Natural killer cell treated with Interleukin-12 subunit alpha and Interleukin-12 subunit beta and Interleukin-15 and Interleukin-18, amount 100 ng/mL, for 72 hours (primary cell): Measurements from ENCODE around the gene MMP25. TPM values are rescaled to one million over a fixed set of nuclear protein-coding genes. Genes with fewer than 3 reads are reported as not detected.

Experiments used
- ATAC-seq, 2 donors: fragments of 150-1000 bp; cut with Tn5 transposase in 1 of 2; sonication (Bioruptor Pico), chemical (Tn5 transposase) in 1 of 2; 2 replicates each; pipeline ENCODE4 v1.10.0; 2021
- DNase-seq: peaks from one replicate; pipeline ENCODE4 v3.0.0; 2022; ENCODE audit warnings: low spot score
- H3K27ac Mint-ChIP-seq, 2 donors: 1 replicate in 1 of 2; 2 replicates in 1 of 2; pipeline ENCODE4 v1.8.0; 2022; ENCODE audit warnings: mixed read lengths in 2 of 2, mild to moderate bottlenecking in 1 of 2, moderate library complexity in 1 of 2
- H3K27me3 Mint-ChIP-seq, 2 donors: 1 replicate in 1 of 2; 2 replicates in 1 of 2; pipeline ENCODE4 v1.8.0; 2022; ENCODE audit warnings: mixed read lengths in 2 of 2
- H3K36me3 Mint-ChIP-seq: one replicate; pipeline ENCODE4 v1.8.0; 2022; ENCODE audit warnings: mixed read lengths
- H3K4me1 Mint-ChIP-seq, 2 donors: 1 replicate in 1 of 2; 2 replicates in 1 of 2; pipeline ENCODE4 v1.8.0; 2022; ENCODE audit warnings: low read depth in 2 of 2, mixed read lengths in 2 of 2, mild to moderate bottlenecking in 1 of 2
- H3K4me3 Mint-ChIP-seq: one replicate; pipeline ENCODE4 v1.8.0; 2022; ENCODE audit warnings: mixed read lengths
- H3K9me3 Mint-ChIP-seq: 2 replicates; pipeline ENCODE4 v1.8.0; 2022; ENCODE audit warnings: mixed read lengths
- total RNA-seq, 2 donors: library from RNA; stranded (reverse); gene quantifications; one replicate each; pipeline ENCODE4 v1.2.3, GENCODE V29; 2022

MMP25 gene
- total RNA-seq, 2 donors from 2014 or later: 54.3 to 66.6 TPM

- Mint-ChIP-seq H3K27me3 (no peaks in the 10 kb centered on the region), H3K4me1 (peaks cover 32% of the 10 kb centered on the region in 2 donors), H3K27ac (peak overlapping the region; percentile 87 to 90), H3K9me3 (no peaks in the 10 kb centered on the region), H3K36me3 (no peaks in the 10 kb centered on the region), H3K4me3 (peak overlapping the region; percentile 88)
- ATAC-seq: peak; percentile 48 to 64
- DNase-seq: peak; percentile 90
These were observed 24.1 kb upstream of the MMP25 start for GRCh38 chr16:3022208-3022683.

GRCh38 chr16:3022684-3023414 is 23.5 kb upstream of the MMP25 start:
- Mint-ChIP-seq H3K4me1 (peaks cover 32 to 34% of the 10 kb centered on the region in 2 donors), H3K9me3 (no peaks in the 10 kb centered on the region), H3K27ac (peak overlapping the region; percentile 87 to 90), H3K27me3 (no peaks in the 10 kb centered on the region), H3K36me3 (no peaks in the 10 kb centered on the region), H3K4me3 (peak overlapping the region; percentile 88)
- DNase-seq (no peak), ATAC-seq (no peak)

GRCh38 chr16:3023415-3023668 is 23.0 kb upstream of the MMP25 start:
- Mint-ChIP-seq H3K4me3 (peak overlapping the region; percentile 88), H3K27me3 (no peaks in the 10 kb centered on the region), H3K27ac (peak overlapping the region; percentile 87 to 90), H3K4me1 (peaks cover 36% of the 10 kb centered on the region in 2 donors), H3K36me3 (no peaks in the 10 kb centered on the region), H3K9me3 (no peaks in the 10 kb centered on the region)
- DNase-seq (no peak), ATAC-seq (no peak)

- Mint-ChIP-seq H3K27me3 (peaks cover 0 to under 1% of the 10 kb centered on the region in 2 donors), H3K27ac (peak within 1 kb of the TSS; percentile 87 to 90), H3K36me3 (no peaks in the 10 kb centered on the region), H3K4me3 (peak within 1 kb of the TSS; percentile 88), H3K9me3 (no peaks in the 10 kb centered on the region), H3K4me1 (peaks cover 37 to 38% of the 10 kb centered on the region in 2 donors)
- ATAC-seq: peak; percentile 90 to 91
- DNase-seq: peak; percentile 97
These were observed 22.5 kb upstream of the MMP25 start, which contains the start of the genes HCFC1R1 and THOC6 for GRCh38 chr16:3023669-3024478. Gene HCFC1R1, minus strand, starts transcription at chr16:3023942. Its CDS starts 1 bp downstream, at chr16:3023941. Gene THOC6, plus strand, starts transcription at chr16:3024035. Its CDS starts 292 bp downstream, at chr16:3024327.

- H3K27ac Mint-ChIP-seq: no peak overlapping the region
- peak overlapping the region; percentile 17 for H3K4me3 Mint-ChIP-seq
- no peaks in the 10 kb centered on the region for H3K36me3 Mint-ChIP-seq
- DNase-seq (no peak), ATAC-seq (no peak)
- H3K4me1 Mint-ChIP-seq: peaks cover 43 to 44% of the 10 kb centered on the region in 2 donors
- H3K27me3 Mint-ChIP-seq: peaks cover 10 to 13% of the 10 kb centered on the region in 2 donors
- H3K9me3 Mint-ChIP-seq: no peaks in the 10 kb centered on the region
These were observed 21.0 kb upstream of the MMP25 start for GRCh38 chr16:3025032-3026002.

GRCh38 chr16:3026003-3026378 is 20.4 kb upstream of the MMP25 start:
- DNase-seq: no peak
- Mint-ChIP-seq H3K27ac (no peak overlapping the region), H3K4me3 (no peak overlapping the region), H3K4me1 (peaks cover 43 to 44% of the 10 kb centered on the region in 2 donors), H3K36me3 (no peaks in the 10 kb centered on the region), H3K9me3 (no peaks in the 10 kb centered on the region), H3K27me3 (peaks cover 10 to 14% of the 10 kb centered on the region in 2 donors)
- ATAC-seq: no peak

- H3K4me1 Mint-ChIP-seq: peaks cover 36 to 37% of the 10 kb centered on the region in 2 donors
- H3K27me3 Mint-ChIP-seq: peaks cover 10 to 14% of the 10 kb centered on the region in 2 donors
- DNase-seq: no peak
- no peaks in the 10 kb centered on the region for H3K36me3 Mint-ChIP-seq
- no peaks in the 10 kb centered on the region for H3K9me3 Mint-ChIP-seq
- H3K4me3 Mint-ChIP-seq: no peak overlapping the region
- no peak overlapping the region for H3K27ac Mint-ChIP-seq
- no peak for ATAC-seq
These were observed 19.5 kb upstream of the MMP25 start for GRCh38 chr16:3026609-3027488.

GRCh38 chr16:3027489-3027795 is 18.9 kb upstream of the MMP25 start:
- Mint-ChIP-seq H3K36me3 (no peaks in the 10 kb centered on the region), H3K9me3 (no peaks in the 10 kb centered on the region), H3K4me3 (no peak overlapping the region), H3K4me1 (peaks cover 33 to 37% of the 10 kb centered on the region in 2 donors), H3K27me3 (peaks cover 13 to 17% of the 10 kb centered on the region in 2 donors), H3K27ac (no peak overlapping the region)
- ATAC-seq (no peak), DNase-seq (no peak)

GRCh38 chr16:3027983-3028715 is 18.2 kb upstream of the MMP25 start:
- H3K4me1 Mint-ChIP-seq: peaks cover 33 to 37% of the 10 kb centered on the region in 2 donors
- ATAC-seq (peak; percentile 60 to 70), DNase-seq (peak; percentile 85)
- peak overlapping the region; percentile 53 for H3K4me3 Mint-ChIP-seq
- no peaks in the 10 kb centered on the region for H3K36me3 Mint-ChIP-seq
- no peak overlapping the region for H3K27ac Mint-ChIP-seq
- H3K9me3 Mint-ChIP-seq: no peaks in the 10 kb centered on the region
- H3K27me3 Mint-ChIP-seq: peaks cover 20 to 24% of the 10 kb centered on the region in 2 donors

- no peaks in the 10 kb centered on the region for H3K36me3 Mint-ChIP-seq
- ATAC-seq (no peak), DNase-seq (no peak)
- H3K27me3 Mint-ChIP-seq: peaks cover 26 to 30% of the 10 kb centered on the region in 2 donors
- peaks cover 34 to 36% of the 10 kb centered on the region in 2 donors for H3K4me1 Mint-ChIP-seq
- peak overlapping the region; percentile 51 for H3K4me3 Mint-ChIP-seq
- H3K27ac Mint-ChIP-seq: no peak overlapping the region
- H3K9me3 Mint-ChIP-seq: no peaks in the 10 kb centered on the region
These were observed 17.5 kb upstream of the MMP25 start for GRCh38 chr16:3028716-3029319.

- Mint-ChIP-seq H3K27me3 (peaks cover 30 to 39% of the 10 kb centered on the region in 2 donors), H3K27ac (no peak overlapping the region)
- ATAC-seq: peak; percentile 73 to 75
These were observed 16.7 kb upstream of the MMP25 start for GRCh38 chr16:3029491-3030221.

More at GRCh38 chr16:3029491-3030221, 16.7 kb upstream of the MMP25 start:
- Mint-ChIP-seq H3K36me3 (no peaks in the 10 kb centered on the region), H3K4me1 (peaks cover 31 to 34% of the 10 kb centered on the region in 2 donors), H3K4me3 (peak overlapping the region; percentile 51), H3K9me3 (no peaks in the 10 kb centered on the region)
- no peak for DNase-seq
